DLD1 (cell line): ENCODE results near the gene SPTBN1.

Source experiments
- in situ Hi-C: cut with HindIII; loops from 2 replicates; pipeline ENCODE4 v1.10.0; 2017; ENCODE audit warnings: low sequenced_read_pairs

Gene SPTBN1

GRCh38 chr2:54603796-54604195 is 147.7 kb downstream of the SPTBN1 start:
- in situ Hi-C loops = no loop called here

- in situ Hi-C loops = no loop called here
Observed at GRCh38 chr2:54604871-54605270, 148.7 kb downstream of the SPTBN1 start.

- in situ Hi-C loops = no loop called here
Observed at GRCh38 chr2:54605836-54606235, 149.7 kb downstream of the SPTBN1 start.

- in situ Hi-C loops = no loop called here
Observed at GRCh38 chr2:54606393-54606958, 150.3 kb downstream of the SPTBN1 start.

- in situ Hi-C loops = no loop called here
Observed at GRCh38 chr2:54608224-54608623, 152.1 kb downstream of the SPTBN1 start.

GRCh38 chr2:54609241-54609640 is 153.1 kb downstream of the SPTBN1 start:
- in situ Hi-C loops = no loop called here

GRCh38 chr2:54609647-54610046 is 153.5 kb downstream of the SPTBN1 start:
- in situ Hi-C loops = no loop called here

GRCh38 chr2:54610700-54611099 is 154.6 kb downstream of the SPTBN1 start:
- in situ Hi-C loops = no loop called here

- in situ Hi-C loops = no loop called here
Observed at GRCh38 chr2:54611830-54612545, 155.9 kb downstream of the SPTBN1 start.

- in situ Hi-C loops = no loop called here
Observed at GRCh38 chr2:54613386-54613785, 157.3 kb downstream of the SPTBN1 start.

GRCh38 chr2:54613794-54614257 is 157.7 kb downstream of the SPTBN1 start:
- in situ Hi-C loops = no loop called here

- in situ Hi-C loops = no loop called here
Observed at GRCh38 chr2:54614819-54615218, 158.7 kb downstream of the SPTBN1 start.

- in situ Hi-C loops = no loop called here
Observed at GRCh38 chr2:54615832-54616534, 159.9 kb downstream of the SPTBN1 start.

- in situ Hi-C loops = no loop called here
Observed at GRCh38 chr2:54617409-54617808, 161.3 kb downstream of the SPTBN1 start.

- in situ Hi-C loops = no loop called here
Observed at GRCh38 chr2:54618646-54619565, 162.8 kb downstream of the SPTBN1 start.

- in situ Hi-C loops = no loop called here
Observed at GRCh38 chr2:54619660-54620231, 163.6 kb downstream of the SPTBN1 start.

- in situ Hi-C loops = no loop called here
Observed at GRCh38 chr2:54620948-54621347, 164.8 kb downstream of the SPTBN1 start.

- in situ Hi-C loops = no loop called here
Observed at GRCh38 chr2:54624591-54625071, 168.5 kb downstream of the SPTBN1 start.

GRCh38 chr2:54626131-54626530 is 170.0 kb downstream of the SPTBN1 start:
- in situ Hi-C loops = no loop called here

GRCh38 chr2:54626884-54627283 is 170.8 kb downstream of the SPTBN1 start:
- in situ Hi-C loops = no loop called here
